Measurements from ENCODE around the gene SCUBE2. TPM values are rescaled to one million over a fixed set of nuclear protein-coding genes. Genes with fewer than 3 reads are reported as not detected.
"Not testable (repeated sequence)": the region's sequence is repeated elsewhere in the genome, so short reads cannot be mapped to it uniquely, and the experiment has no call there.

Gene SCUBE2
- total and polyA plus RNA-seq, 4 donors: 2.4 to 6.0 (median 3.8) TPM

- intact Hi-C loops (cut with DNase I): no loop called here
- no peak overlapping the region for H3K27ac ChIP-seq (ENCODE audit: low read depth in 1 of 2, low read length in 2 of 2)
- no peaks in the 10 kb centered on the region for H3K9me3 ChIP-seq (ENCODE audit: control insufficient read depth, low read length)
- no peaks in the 10 kb centered on the region for H3K27me3 ChIP-seq (ENCODE audit: control insufficient read depth in 1 of 2, insufficient read depth in 2 of 2, low read length in 1 of 2)
- peaks cover 2 to 3% of the 10 kb centered on the region in 2 donors for H3K4me1 ChIP-seq (ENCODE audit: control insufficient read depth in 1 of 2, insufficient read depth in 2 of 2, low read length in 2 of 2)
- ATAC-seq (ENCODE audit: low FRiP score) (no peak), DNase-seq (no peak)
- H3K36me3 ChIP-seq (ENCODE audit: control insufficient read depth in 1 of 2, insufficient read depth in 2 of 2, low read length in 1 of 2): no peaks in the 10 kb centered on the region
- WGBS, 2 donors: 91 to 97% methylated on average over 2 of the region's 2 CpGs
- no peak overlapping the region for H3K4me3 ChIP-seq (ENCODE audit: low read length in 2 of 2)
Measured at GRCh38 chr11:8987446-8987845, 104.0 kb downstream of the SCUBE2 start.

GRCh38 chr11:8986772-8987171 is 104.6 kb downstream of the SCUBE2 start:
- intact Hi-C loops (cut with DNase I); ATAC-seq (ENCODE audit: low FRiP score); H3K4me1 ChIP-seq (ENCODE audit: control insufficient read depth in 1 of 2, insufficient read depth in 2 of 2, low read length in 2 of 2); H3K36me3 ChIP-seq (ENCODE audit: control insufficient read depth in 1 of 2, insufficient read depth in 2 of 2, low read length in 1 of 2); H3K9me3 ChIP-seq (ENCODE audit: control insufficient read depth, low read length); DNase-seq; H3K27me3 ChIP-seq (ENCODE audit: control insufficient read depth in 1 of 2, insufficient read depth in 2 of 2, low read length in 1 of 2); H3K4me3 ChIP-seq (ENCODE audit: low read length in 2 of 2); H3K27ac ChIP-seq (ENCODE audit: low read depth in 1 of 2, low read length in 2 of 2): not testable (repeated sequence)
- WGBS, 2 donors: 97% methylated on average over 6 of the region's 6 CpGs

GRCh38 chr11:8985462-8985861 is 105.9 kb downstream of the SCUBE2 start:
- DNase-seq (no peak), ATAC-seq (ENCODE audit: low FRiP score) (no peak)
- no peaks in the 10 kb centered on the region for H3K9me3 ChIP-seq (ENCODE audit: control insufficient read depth, low read length)
- H3K27ac ChIP-seq (ENCODE audit: low read depth in 1 of 2, low read length in 2 of 2): no peak overlapping the region
- no peak overlapping the region for H3K4me3 ChIP-seq (ENCODE audit: low read length in 2 of 2)
- H3K4me1 ChIP-seq (ENCODE audit: control insufficient read depth in 1 of 2, insufficient read depth in 2 of 2, low read length in 2 of 2): peaks cover 2 to 3% of the 10 kb centered on the region in 2 donors
- WGBS, 2 donors: 92 to 93% methylated on average over 5 of the region's 5 CpGs
- H3K27me3 ChIP-seq (ENCODE audit: control insufficient read depth in 1 of 2, insufficient read depth in 2 of 2, low read length in 1 of 2): no peaks in the 10 kb centered on the region
- intact Hi-C loops (cut with DNase I): no loop called here
- H3K36me3 ChIP-seq (ENCODE audit: control insufficient read depth in 1 of 2, insufficient read depth in 2 of 2, low read length in 1 of 2): no peaks in the 10 kb centered on the region

DNA sequence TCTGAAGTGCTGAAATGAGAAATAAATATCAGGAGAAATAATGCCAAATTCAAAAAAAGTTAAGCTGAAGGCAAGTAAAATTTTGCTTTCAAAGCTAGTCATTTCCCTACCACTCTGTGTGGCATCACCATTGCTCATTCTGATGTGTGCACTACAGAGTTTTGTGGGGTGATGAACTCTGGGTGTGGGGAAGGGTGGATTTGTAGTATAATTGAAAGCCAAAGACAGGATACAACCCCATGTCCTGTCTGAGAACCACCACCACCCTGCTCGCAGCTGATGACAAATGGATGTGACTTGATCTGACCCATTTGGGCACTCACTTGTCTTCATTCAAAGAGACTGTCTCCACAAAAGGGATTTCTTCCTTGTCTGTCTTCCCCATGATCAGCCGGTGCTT is 107.8 kb downstream of the SCUBE2 start:
- H3K4me3 ChIP-seq (ENCODE audit: low read length in 2 of 2): no peak overlapping the region
- DNase-seq (no peak), ATAC-seq (ENCODE audit: low FRiP score) (no peak)
- no peaks in the 10 kb centered on the region for H3K9me3 ChIP-seq (ENCODE audit: control insufficient read depth, low read length)
- intact Hi-C loops (cut with DNase I): no loop called here
- no peak overlapping the region for H3K27ac ChIP-seq (ENCODE audit: low read depth in 1 of 2, low read length in 2 of 2)
- H3K36me3 ChIP-seq (ENCODE audit: control insufficient read depth in 1 of 2, insufficient read depth in 2 of 2, low read length in 1 of 2): no peaks in the 10 kb centered on the region
- H3K4me1 ChIP-seq (ENCODE audit: control insufficient read depth in 1 of 2, insufficient read depth in 2 of 2, low read length in 2 of 2): peaks cover 0 to under 1% of the 10 kb centered on the region in 2 donors
- WGBS, 2 donors: 84 to 92% methylated on average over 2 of the region's 2 CpGs
- H3K27me3 ChIP-seq (ENCODE audit: control insufficient read depth in 1 of 2, insufficient read depth in 2 of 2, low read length in 1 of 2): no peaks in the 10 kb centered on the region

- Histone ChIP-seq H3K4me3 (ENCODE audit: low read length in 2 of 2) (no peak overlapping the region), H3K36me3 (ENCODE audit: control insufficient read depth in 1 of 2, insufficient read depth in 2 of 2, low read length in 1 of 2) (no peaks in the 10 kb centered on the region), H3K4me1 (ENCODE audit: control insufficient read depth in 1 of 2, insufficient read depth in 2 of 2, low read length in 2 of 2) (no peaks in the 10 kb centered on the region), H3K9me3 (ENCODE audit: control insufficient read depth, low read length) (no peaks in the 10 kb centered on the region), H3K27ac (ENCODE audit: low read depth in 1 of 2, low read length in 2 of 2) (no peak overlapping the region), H3K27me3 (ENCODE audit: control insufficient read depth in 1 of 2, insufficient read depth in 2 of 2, low read length in 1 of 2) (no peaks in the 10 kb centered on the region)
- WGBS, 2 donors: 66 to 72% methylated on average over 3 of the region's 3 CpGs
- no peak for ATAC-seq (ENCODE audit: low FRiP score)
- intact Hi-C loops (cut with DNase I): no loop called here
- DNase-seq: no peak
Measured at GRCh38 chr11:8980485-8980884, 110.9 kb downstream of the SCUBE2 start.

DNA sequence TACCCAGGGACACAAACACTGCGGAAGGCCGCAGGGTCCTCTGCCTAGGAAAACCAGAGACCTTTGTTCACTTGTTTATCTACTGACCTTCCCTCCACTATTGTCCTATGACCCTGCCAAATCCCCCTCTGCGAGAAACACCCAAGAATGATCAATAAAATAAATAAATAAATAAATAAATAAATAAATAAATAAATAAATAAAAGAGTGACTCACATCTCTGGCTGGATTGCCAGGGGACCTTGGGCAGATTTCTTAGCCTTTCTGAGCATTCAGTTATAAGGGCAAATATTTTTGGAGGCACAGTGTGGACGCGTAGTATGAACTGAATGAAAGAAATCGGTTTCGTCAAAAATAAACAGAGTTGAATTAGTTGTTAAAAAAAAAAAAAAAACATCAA is 112.0 kb downstream of the SCUBE2 start:
- H3K4me3 ChIP-seq (ENCODE audit: low read length in 2 of 2); H3K27me3 ChIP-seq (ENCODE audit: control insufficient read depth in 1 of 2, insufficient read depth in 2 of 2, low read length in 1 of 2); H3K27ac ChIP-seq (ENCODE audit: low read depth in 1 of 2, low read length in 2 of 2); intact Hi-C loops (cut with DNase I); H3K4me1 ChIP-seq (ENCODE audit: control insufficient read depth in 1 of 2, insufficient read depth in 2 of 2, low read length in 2 of 2); DNase-seq; H3K36me3 ChIP-seq (ENCODE audit: control insufficient read depth in 1 of 2, insufficient read depth in 2 of 2, low read length in 1 of 2); H3K9me3 ChIP-seq (ENCODE audit: control insufficient read depth, low read length); ATAC-seq (ENCODE audit: low FRiP score): not testable (repeated sequence)
- WGBS, 2 donors: 90% methylated on average over 4 to 5 of the region's 7 CpGs

- DNase-seq: no peak
- no peak overlapping the region for H3K27ac ChIP-seq (ENCODE audit: low read depth in 1 of 2, low read length in 2 of 2)
- 56% methylated on average over 3 of the region's 3 CpGs for WGBS, 2 donors
- no peak overlapping the region for H3K4me3 ChIP-seq (ENCODE audit: low read length in 2 of 2)
- no peaks in the 10 kb centered on the region for H3K4me1 ChIP-seq (ENCODE audit: control insufficient read depth in 1 of 2, insufficient read depth in 2 of 2, low read length in 2 of 2)
- intact Hi-C loops (cut with DNase I): no loop called here
- H3K36me3 ChIP-seq (ENCODE audit: control insufficient read depth in 1 of 2, insufficient read depth in 2 of 2, low read length in 1 of 2): no peaks in the 10 kb centered on the region
- no peak for ATAC-seq (ENCODE audit: low FRiP score)
- H3K27me3 ChIP-seq (ENCODE audit: control insufficient read depth in 1 of 2, insufficient read depth in 2 of 2, low read length in 1 of 2): no peaks in the 10 kb centered on the region
- no peaks in the 10 kb centered on the region for H3K9me3 ChIP-seq (ENCODE audit: control insufficient read depth, low read length)
Measured at GRCh38 chr11:8973121-8973520, 118.3 kb downstream of the SCUBE2 start.

DNA sequence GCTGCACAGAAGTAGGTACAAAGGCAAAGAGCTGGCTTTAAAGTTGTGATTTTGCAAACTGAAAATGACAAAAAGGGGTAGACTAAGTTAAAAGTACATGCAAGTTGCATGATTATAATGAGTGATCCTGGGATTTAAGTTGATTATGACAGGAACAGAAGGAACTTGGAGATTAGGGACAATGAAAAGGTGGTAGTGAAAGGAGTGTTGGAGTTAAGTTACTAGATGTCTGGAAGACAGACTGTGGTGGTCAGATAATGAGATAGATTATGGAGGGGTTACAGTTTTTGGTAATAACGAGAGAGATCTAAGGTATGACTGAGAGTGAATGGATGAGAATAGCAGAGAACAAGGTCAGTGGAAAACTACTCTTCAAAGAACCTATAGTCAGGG is 119.5 kb downstream of the SCUBE2 start:
- Histone ChIP-seq H3K4me3 (ENCODE audit: low read length in 2 of 2) (no peak overlapping the region), H3K9me3 (ENCODE audit: control insufficient read depth, low read length) (no peaks in the 10 kb centered on the region), H3K36me3 (ENCODE audit: control insufficient read depth in 1 of 2, insufficient read depth in 2 of 2, low read length in 1 of 2) (peaks cover 0 to 2% of the 10 kb centered on the region in 2 donors), H3K4me1 (ENCODE audit: control insufficient read depth in 1 of 2, insufficient read depth in 2 of 2, low read length in 2 of 2) (no peaks in the 10 kb centered on the region), H3K27ac (ENCODE audit: low read depth in 1 of 2, low read length in 2 of 2) (no peak overlapping the region), H3K27me3 (ENCODE audit: control insufficient read depth in 1 of 2, insufficient read depth in 2 of 2, low read length in 1 of 2) (no peaks in the 10 kb centered on the region)
- no peak for ATAC-seq (ENCODE audit: low FRiP score)
- no peak for DNase-seq
- intact Hi-C loops (cut with DNase I): no loop called here
- WGBS, 2 donors: 55 to 70% methylated on average over 1 of the region's 1 CpG

DNA sequence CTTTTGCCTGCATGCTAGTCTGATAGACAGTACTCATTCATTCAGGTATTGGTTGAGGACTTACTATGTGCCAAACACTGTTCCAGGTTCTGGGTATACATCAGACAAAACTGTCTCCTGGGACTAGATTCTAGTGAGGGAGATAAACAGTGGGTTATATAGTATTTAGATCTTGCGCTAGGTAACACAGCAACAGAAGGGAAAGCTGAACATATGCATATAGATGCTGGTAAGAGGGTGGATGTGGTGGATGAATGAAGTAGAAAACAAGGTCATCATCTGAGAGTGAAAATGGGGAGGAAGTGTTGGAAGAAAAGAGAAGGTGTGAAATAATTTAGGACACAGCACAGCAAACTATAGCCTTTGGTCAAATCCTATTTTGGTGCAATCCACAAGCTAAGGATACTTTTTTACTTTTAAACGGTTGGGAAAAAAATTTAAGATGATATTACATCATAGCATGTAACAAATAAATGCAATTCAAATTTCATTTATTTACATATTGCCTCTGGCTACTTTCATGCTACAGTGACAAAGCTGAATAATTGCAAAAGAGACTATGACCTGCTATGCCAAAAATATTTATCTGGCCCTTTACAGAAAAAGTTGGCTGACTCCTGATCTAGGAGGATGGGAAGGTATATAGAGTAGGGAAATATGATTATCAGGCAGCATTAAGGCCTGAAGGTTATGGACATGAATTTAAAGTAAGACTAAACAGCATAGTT is 120.0 kb downstream of the SCUBE2 start:
- Histone ChIP-seq H3K36me3 (ENCODE audit: control insufficient read depth in 1 of 2, insufficient read depth in 2 of 2, low read length in 1 of 2) (peaks cover 0 to 2% of the 10 kb centered on the region in 2 donors), H3K27me3 (ENCODE audit: control insufficient read depth in 1 of 2, insufficient read depth in 2 of 2, low read length in 1 of 2) (no peaks in the 10 kb centered on the region), H3K4me1 (ENCODE audit: control insufficient read depth in 1 of 2, insufficient read depth in 2 of 2, low read length in 2 of 2) (no peaks in the 10 kb centered on the region), H3K27ac (ENCODE audit: low read depth in 1 of 2, low read length in 2 of 2) (no peak overlapping the region), H3K9me3 (ENCODE audit: control insufficient read depth, low read length) (no peaks in the 10 kb centered on the region), H3K4me3 (ENCODE audit: low read length in 2 of 2) (no peak overlapping the region)
- ATAC-seq (ENCODE audit: low FRiP score) (no peak), DNase-seq (no peak)
- WGBS, 2 donors: 78 to 82% methylated on average over 2 of the region's 2 CpGs
- intact Hi-C loops (cut with DNase I): no loop called here
